ENCODE data around the gene RBPJL. TPM values are rescaled to one million over a fixed set of nuclear protein-coding genes. Genes with fewer than 3 reads are reported as not detected.

Gene RBPJL
- total RNA-seq, 1 experiment from 2014 or later, result 0.85 TPM

GRCh38 chr20:45288376-45288775, 18.3 kb upstream of the RBPJL start (continued):
- TF ChIP-seq, protein P1, sequence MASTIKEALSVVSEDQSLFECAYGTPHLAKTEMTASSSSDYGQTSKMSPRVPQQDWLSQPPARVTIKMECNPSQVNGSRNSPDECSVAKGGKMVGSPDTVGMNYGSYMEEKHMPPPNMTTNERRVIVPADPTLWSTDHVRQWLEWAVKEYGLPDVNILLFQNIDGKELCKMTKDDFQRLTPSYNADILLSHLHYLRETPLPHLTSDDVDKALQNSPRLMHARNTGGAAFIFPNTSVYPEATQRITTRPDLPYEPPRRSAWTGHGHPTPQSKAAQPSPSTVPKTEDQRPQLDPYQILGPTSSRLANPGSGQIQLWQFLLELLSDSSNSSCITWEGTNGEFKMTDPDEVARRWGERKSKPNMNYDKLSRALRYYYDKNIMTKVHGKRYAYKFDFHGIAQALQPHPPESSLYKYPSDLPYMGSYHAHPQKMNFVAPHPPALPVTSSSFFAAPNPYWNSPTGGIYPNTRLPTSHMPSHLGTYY (CRISPR knock-in tag; IDR thresholded peaks at IDR 0.05), result no peak

DNA sequence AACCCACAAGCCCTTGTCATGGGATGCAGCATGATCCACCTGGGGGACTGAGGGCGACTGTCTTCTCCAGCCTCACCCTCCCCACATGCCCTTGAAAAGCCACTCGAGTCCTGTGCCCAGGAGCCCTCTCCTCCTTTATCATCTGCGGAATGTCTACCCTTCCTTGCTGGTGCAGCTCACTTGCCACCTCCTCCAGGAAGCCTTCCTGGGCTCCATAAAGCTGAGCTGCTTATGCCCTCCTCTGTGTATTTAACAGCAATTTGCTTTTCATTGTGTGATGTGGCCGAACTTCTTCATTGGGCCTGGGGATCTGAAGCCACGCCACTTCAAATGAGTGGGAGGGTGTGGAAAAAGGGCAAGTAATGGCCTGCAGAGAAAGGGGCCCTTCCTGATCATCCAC, 17.8 kb upstream of the RBPJL start:
- TF ChIP-seq RELA (CRISPR knock-in tag; IDR thresholded peaks at IDR 0.05; ENCODE audit: borderline replicate concordance) (no peak), FOXK1 (CRISPR knock-in tag; IDR thresholded peaks at IDR 0.05) (no peak), ZNF138 (CRISPR knock-in tag; conservative IDR thresholded peaks at IDR 0.05) (no peak), IRF1 (CRISPR knock-in tag; IDR thresholded peaks at IDR 0.05) (no peak), ZNF671 (CRISPR knock-in tag; IDR thresholded peaks at IDR 0.05) (no peak), ZNF219 (CRISPR knock-in tag; IDR thresholded peaks at IDR 0.05; ENCODE audit: borderline replicate concordance) (no peak), USF2 (CRISPR knock-in tag; IDR thresholded peaks at IDR 0.05) (no peak)
- TF ChIP-seq, protein P2, sequence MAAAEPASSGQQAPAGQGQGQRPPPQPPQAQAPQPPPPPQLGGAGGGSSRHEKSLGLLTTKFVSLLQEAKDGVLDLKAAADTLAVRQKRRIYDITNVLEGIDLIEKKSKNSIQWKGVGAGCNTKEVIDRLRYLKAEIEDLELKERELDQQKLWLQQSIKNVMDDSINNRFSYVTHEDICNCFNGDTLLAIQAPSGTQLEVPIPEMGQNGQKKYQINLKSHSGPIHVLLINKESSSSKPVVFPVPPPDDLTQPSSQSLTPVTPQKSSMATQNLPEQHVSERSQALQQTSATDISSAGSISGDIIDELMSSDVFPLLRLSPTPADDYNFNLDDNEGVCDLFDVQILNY (CRISPR knock-in tag; IDR thresholded peaks at IDR 0.05), result no peak
- Mint-ChIP-seq H3K27me3 (ENCODE audit: low read depth) (peaks cover 44% of the 10 kb centered on the region), H3K36me3 (0 out of 2 replicates have a peak, but pooled peaks cover under 1% of the 10 kb centered on the region), H3K9me3 (peaks cover under 1% of the 10 kb centered on the region), H3K4me3 (no peak overlapping the region), H3K4me1 (peaks cover 7% of the 10 kb centered on the region; the same call in 1 of the 2 replicates), H3K27ac (no peak overlapping the region)
- ATAC-seq, result no peak
- DNase-seq (ENCODE audit: low spot score), result no peak
- ChIA-PET POLR2A (no interaction called here), CTCF (interaction anchor here (1.0 to 1.6 kb wide), 5 partner anchors 15 to 178 kb away, joined by 3 to 5 read pairs (median 4); no protein-coding TSS in a partner anchor)

GRCh38 chr20:45289942-45290676, 16.5 kb upstream of the RBPJL start:
- no peak for TF ChIP-seq ZNF219 (CRISPR knock-in tag; IDR thresholded peaks at IDR 0.05; ENCODE audit: borderline replicate concordance)
- no peak for TF ChIP-seq IRF1 (CRISPR knock-in tag; IDR thresholded peaks at IDR 0.05)
- TF ChIP-seq, protein P3, sequence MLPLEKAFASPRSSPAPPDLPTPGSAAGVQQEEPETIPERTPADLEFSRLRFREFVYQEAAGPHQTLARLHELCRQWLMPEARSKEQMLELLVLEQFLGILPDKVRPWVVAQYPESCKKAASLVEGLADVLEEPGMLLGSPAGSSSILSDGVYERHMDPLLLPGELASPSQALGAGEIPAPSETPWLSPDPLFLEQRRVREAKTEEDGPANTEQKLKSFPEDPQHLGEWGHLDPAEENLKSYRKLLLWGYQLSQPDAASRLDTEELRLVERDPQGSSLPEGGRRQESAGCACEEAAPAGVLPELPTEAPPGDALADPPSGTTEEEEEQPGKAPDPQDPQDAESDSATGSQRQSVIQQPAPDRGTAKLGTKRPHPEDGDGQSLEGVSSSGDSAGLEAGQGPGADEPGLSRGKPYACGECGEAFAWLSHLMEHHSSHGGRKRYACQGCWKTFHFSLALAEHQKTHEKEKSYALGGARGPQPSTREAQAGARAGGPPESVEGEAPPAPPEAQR (CRISPR knock-in tag; IDR thresholded peaks at IDR 0.05), result no peak
- no peak for TF ChIP-seq GRHL2 (CRISPR knock-in tag; IDR thresholded peaks at IDR 0.05; ENCODE audit: insufficient replicate concordance, severe bottlenecking)
- TF ChIP-seq ELF4 (CRISPR knock-in tag; IDR thresholded peaks at IDR 0.05; ENCODE audit: low read depth), result no peak
- peaks cover 12% of the 10 kb centered on the region for H3K9me3 Mint-ChIP-seq
- no peak overlapping the region for H3K4me3 Mint-ChIP-seq
- ChIA-PET POLR2A (interaction anchor here (0.6 kb wide), 1 partner anchor 376 kb away, joined by 5 read pairs; no protein-coding TSS in a partner anchor), CTCF (interaction anchor here (0.5 to 6.1 kb wide), 49 partner anchors 9 to 330 kb away, joined by 3 to 154 read pairs (median 4); partner anchors contain the start of genes KCNS1, MATN4, RBPJL and SEMG1)
- DNase-seq (ENCODE audit: low spot score) (no peak), ATAC-seq (no peak)
- peaks cover 7% of the 10 kb centered on the region; the same call in 1 of the 2 replicates for H3K4me1 Mint-ChIP-seq
- no peak overlapping the region for H3K27ac Mint-ChIP-seq
- H3K36me3 Mint-ChIP-seq, result peaks cover 10% of the 10 kb centered on the region; the same call in 1 of the 2 replicates
- H3K27me3 Mint-ChIP-seq (ENCODE audit: low read depth), result peaks cover 56% of the 10 kb centered on the region

All from WTC11 (cell line).